ENCODE data around the gene BST1. TPM values are rescaled to one million over a fixed set of nuclear protein-coding genes. Genes with fewer than 3 reads are reported as not detected.

The BST1 gene
- total RNA-seq = 5.2 TPM

DNA sequence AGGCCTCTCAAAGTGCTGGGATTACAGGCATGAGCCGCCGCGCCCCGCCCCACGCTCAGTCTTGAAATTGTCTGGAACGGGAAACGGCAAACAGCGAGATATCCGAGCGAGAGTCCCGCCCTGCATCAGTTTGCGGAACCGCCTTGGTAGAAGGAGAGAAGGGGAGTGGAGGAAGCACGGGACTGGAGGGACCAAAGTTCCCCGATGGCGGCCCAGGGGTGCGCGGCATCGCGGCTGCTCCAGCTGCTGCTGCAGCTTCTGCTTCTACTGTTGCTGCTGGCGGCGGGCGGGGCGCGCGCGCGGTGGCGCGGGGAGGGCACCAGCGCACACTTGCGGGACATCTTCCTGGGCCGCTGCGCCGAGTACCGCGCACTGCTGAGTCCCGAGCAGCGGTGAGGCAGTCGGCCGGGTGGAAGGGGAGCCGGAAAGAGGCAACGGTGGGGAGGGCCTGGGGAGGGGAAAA lies at the start of gene BST1:
BST1 (plus strand) TSS at position 125 of the 463 bp plus-strand sequence; CDS start at position 205, 80 bp downstream.
- peaks cover 3 to 9% (median 5%) of the 10 kb centered on the region in 3 donors for H3K27me3 ChIP-seq (ENCODE audit: control insufficient read depth in 3 of 3, insufficient read depth in 3 of 3, low read length in 3 of 3)
- peaks cover 3 to 8% (median 4%) of the 10 kb centered on the region in 3 donors for H3K4me1 ChIP-seq (ENCODE audit: control insufficient read depth in 3 of 3, insufficient read depth in 3 of 3, low read length in 3 of 3)
- peak within 1 kb of the TSS in 2 of 3 donors; percentile 11 to 69 for H3K9ac ChIP-seq (ENCODE audit: low read depth in 1 of 3, low read length in 3 of 3)
- H3K9me3 ChIP-seq (ENCODE audit: control insufficient read depth in 3 of 3, low read length in 3 of 3) = no peaks in the 10 kb centered on the region
- no peak within 1 kb of the TSS for H3K27ac ChIP-seq (ENCODE audit: low read depth, low read length)
- no peaks in the 10 kb centered on the region for H3K36me3 ChIP-seq (ENCODE audit: control insufficient read depth in 3 of 3, insufficient read depth in 3 of 3, low read length in 3 of 3)
- H3K4me3 ChIP-seq (ENCODE audit: low read length in 3 of 3) = peak within 1 kb of the TSS; percentile 57 to 77 (median 72)

GRCh38 chr4:15653420-15653819 lies 49.4 kb upstream of the BST1 start:
- no peaks in the 10 kb centered on the region for H3K27me3 ChIP-seq (ENCODE audit: control insufficient read depth in 3 of 3, insufficient read depth in 3 of 3, low read length in 3 of 3)
- H3K9ac ChIP-seq (ENCODE audit: low read depth in 1 of 3, low read length in 3 of 3) = peak overlapping the region; percentile 87 to 90 (median 90)
- H3K4me1 ChIP-seq (ENCODE audit: control insufficient read depth in 3 of 3, insufficient read depth in 3 of 3, low read length in 3 of 3) = peaks cover 18 to 36% (median 29%) of the 10 kb centered on the region in 3 donors
- H3K27ac ChIP-seq (ENCODE audit: low read depth, low read length) = peak overlapping the region; percentile 99
- H3K4me3 ChIP-seq (ENCODE audit: low read length in 3 of 3) = peak overlapping the region; percentile 87 to 90 (median 89)
- no peaks in the 10 kb centered on the region for H3K36me3 ChIP-seq (ENCODE audit: control insufficient read depth in 3 of 3, insufficient read depth in 3 of 3, low read length in 3 of 3)
- H3K9me3 ChIP-seq (ENCODE audit: control insufficient read depth in 3 of 3, low read length in 3 of 3) = no peaks in the 10 kb centered on the region

DNA sequence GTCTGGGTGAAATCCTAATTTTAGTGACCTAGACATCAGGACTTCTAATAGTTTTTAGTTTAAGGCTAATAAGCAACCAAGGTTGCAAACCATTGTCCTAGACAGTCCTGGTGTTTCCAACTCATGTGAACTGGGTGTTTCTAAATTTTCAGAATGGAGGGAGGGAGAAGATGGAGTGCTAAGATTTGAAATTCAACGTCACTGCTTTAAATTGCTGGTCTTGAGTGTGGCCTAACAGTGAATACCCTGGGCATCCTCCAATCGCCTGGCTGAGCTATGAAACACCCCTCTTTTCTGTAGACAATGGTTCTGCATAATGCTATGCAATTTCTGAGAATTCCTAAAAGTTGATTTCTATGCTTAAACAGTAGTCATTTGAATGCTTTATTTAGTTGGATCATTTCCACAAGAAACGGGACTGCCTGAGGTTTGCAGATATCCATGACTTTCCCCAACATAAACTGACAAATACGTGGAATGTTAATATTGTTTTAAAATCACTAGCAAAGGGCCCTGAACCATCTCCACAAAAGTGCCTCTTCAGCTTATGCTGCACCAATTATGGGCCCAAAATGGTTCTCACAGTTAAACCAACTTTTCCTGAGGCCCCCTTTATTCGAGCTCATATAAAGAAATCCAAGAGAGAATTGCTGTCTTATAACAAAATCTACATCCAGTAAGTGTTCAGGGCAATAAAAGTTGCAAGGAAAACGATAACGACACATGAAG lies 48.8 kb upstream of the BST1 start:
- H3K9ac ChIP-seq (ENCODE audit: low read depth in 1 of 3, low read length in 3 of 3) = peak overlapping the region; percentile 87 to 90 (median 90)
- H3K4me3 ChIP-seq (ENCODE audit: low read length in 3 of 3) = peak overlapping the region; percentile 87 to 90 (median 89)
- peaks cover 18 to 36% (median 29%) of the 10 kb centered on the region in 3 donors for H3K4me1 ChIP-seq (ENCODE audit: control insufficient read depth in 3 of 3, insufficient read depth in 3 of 3, low read length in 3 of 3)

GRCh38 chr4:15654593-15655222 lies 48.2 kb upstream of the BST1 start:
- Histone ChIP-seq H3K4me1 (ENCODE audit: control insufficient read depth in 3 of 3, insufficient read depth in 3 of 3, low read length in 3 of 3) (peaks cover 18 to 35% (median 29%) of the 10 kb centered on the region in 3 donors), H3K9me3 (ENCODE audit: control insufficient read depth in 3 of 3, low read length in 3 of 3) (no peaks in the 10 kb centered on the region), H3K27me3 (ENCODE audit: control insufficient read depth in 3 of 3, insufficient read depth in 3 of 3, low read length in 3 of 3) (no peaks in the 10 kb centered on the region), H3K4me3 (ENCODE audit: low read length in 3 of 3) (peak overlapping the region; percentile 87 to 90 (median 89)), H3K36me3 (ENCODE audit: control insufficient read depth in 3 of 3, insufficient read depth in 3 of 3, low read length in 3 of 3) (no peaks in the 10 kb centered on the region), H3K9ac (ENCODE audit: low read depth in 1 of 3, low read length in 3 of 3) (peak overlapping the region; percentile 87 to 90 (median 90)), H3K27ac (ENCODE audit: low read depth, low read length) (peak overlapping the region; percentile 99)

More for the DNA sequence above, 48.8 kb upstream of the BST1 start:
- H3K27ac ChIP-seq (ENCODE audit: low read depth, low read length) = peak overlapping the region; percentile 99
- no peaks in the 10 kb centered on the region for H3K9me3 ChIP-seq (ENCODE audit: control insufficient read depth in 3 of 3, low read length in 3 of 3)
- no peaks in the 10 kb centered on the region for H3K27me3 ChIP-seq (ENCODE audit: control insufficient read depth in 3 of 3, insufficient read depth in 3 of 3, low read length in 3 of 3)
- no peaks in the 10 kb centered on the region for H3K36me3 ChIP-seq (ENCODE audit: control insufficient read depth in 3 of 3, insufficient read depth in 3 of 3, low read length in 3 of 3)

- H3K9ac ChIP-seq (ENCODE audit: low read depth in 1 of 3, low read length in 3 of 3) = peak within 1 kb of the TSS; percentile 89 to 99 (median 98)
- no peaks in the 10 kb centered on the region for H3K9me3 ChIP-seq (ENCODE audit: control insufficient read depth in 3 of 3, low read length in 3 of 3)
- peak within 1 kb of the TSS; percentile 89 to 93 (median 90) for H3K4me3 ChIP-seq (ENCODE audit: low read length in 3 of 3)
- H3K4me1 ChIP-seq (ENCODE audit: control insufficient read depth in 3 of 3, insufficient read depth in 3 of 3, low read length in 3 of 3) = peaks cover 18 to 30% (median 29%) of the 10 kb centered on the region in 3 donors
- H3K27me3 ChIP-seq (ENCODE audit: control insufficient read depth in 3 of 3, insufficient read depth in 3 of 3, low read length in 3 of 3) = no peaks in the 10 kb centered on the region
- H3K36me3 ChIP-seq (ENCODE audit: control insufficient read depth in 3 of 3, insufficient read depth in 3 of 3, low read length in 3 of 3) = no peaks in the 10 kb centered on the region
- peak within 1 kb of the TSS; percentile 99 for H3K27ac ChIP-seq (ENCODE audit: low read depth, low read length)
These were observed 47.4 kb upstream of the BST1 start, which contains the start of gene FBXL5 for GRCh38 chr4:15655223-15656037. Gene FBXL5, minus strand, starts transcription at chr4:15655357. Its CDS starts 70 bp downstream, at chr4:15655287.

- H3K4me3 ChIP-seq (ENCODE audit: low read length in 3 of 3) = peak overlapping the region; percentile 86 to 93 (median 90)
- H3K27ac ChIP-seq (ENCODE audit: low read depth, low read length) = peak overlapping the region; percentile 99
- no peaks in the 10 kb centered on the region for H3K36me3 ChIP-seq (ENCODE audit: control insufficient read depth in 3 of 3, insufficient read depth in 3 of 3, low read length in 3 of 3)
- H3K27me3 ChIP-seq (ENCODE audit: control insufficient read depth in 3 of 3, insufficient read depth in 3 of 3, low read length in 3 of 3) = no peaks in the 10 kb centered on the region
- peak overlapping the region; percentile 89 to 99 (median 98) for H3K9ac ChIP-seq (ENCODE audit: low read depth in 1 of 3, low read length in 3 of 3)
- no peaks in the 10 kb centered on the region for H3K9me3 ChIP-seq (ENCODE audit: control insufficient read depth in 3 of 3, low read length in 3 of 3)
- H3K4me1 ChIP-seq (ENCODE audit: control insufficient read depth in 3 of 3, insufficient read depth in 3 of 3, low read length in 3 of 3) = peaks cover 18 to 28% (median 24%) of the 10 kb centered on the region in 3 donors
These were observed 46.8 kb upstream of the BST1 start for GRCh38 chr4:15656038-15656470.

DNA sequence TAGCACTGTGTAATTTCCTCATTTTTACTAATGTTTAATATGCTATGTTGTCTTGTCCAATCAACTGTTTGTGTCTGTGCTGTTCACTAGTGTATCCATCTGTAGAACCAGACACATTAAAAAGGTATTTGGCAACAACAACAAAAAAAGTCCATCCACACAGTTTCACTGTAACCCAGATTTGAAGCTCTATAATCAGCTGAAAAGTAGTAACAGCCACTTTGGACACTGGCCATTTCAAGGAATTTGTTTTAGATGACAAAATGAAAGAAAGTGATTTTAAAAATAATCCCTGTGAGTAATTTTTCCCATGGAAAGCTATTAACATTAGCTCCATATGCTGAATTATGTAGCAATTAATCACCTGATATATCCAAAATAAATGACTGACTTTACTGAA lies 45.5 kb upstream of the BST1 start:
- Histone ChIP-seq H3K27me3 (ENCODE audit: control insufficient read depth in 3 of 3, insufficient read depth in 3 of 3, low read length in 3 of 3) (no peaks in the 10 kb centered on the region), H3K36me3 (ENCODE audit: control insufficient read depth in 3 of 3, insufficient read depth in 3 of 3, low read length in 3 of 3) (no peaks in the 10 kb centered on the region), H3K27ac (ENCODE audit: low read depth, low read length) (no peak overlapping the region), H3K9me3 (ENCODE audit: control insufficient read depth in 3 of 3, low read length in 3 of 3) (no peaks in the 10 kb centered on the region), H3K4me3 (ENCODE audit: low read length in 3 of 3) (no peak overlapping the region), H3K9ac (ENCODE audit: low read depth in 1 of 3, low read length in 3 of 3) (no peak overlapping the region), H3K4me1 (ENCODE audit: control insufficient read depth in 3 of 3, insufficient read depth in 3 of 3, low read length in 3 of 3) (peaks cover 13 to 19% (median 17%) of the 10 kb centered on the region in 3 donors)

- Histone ChIP-seq H3K27ac (ENCODE audit: low read depth, low read length) (no peak overlapping the region), H3K36me3 (ENCODE audit: control insufficient read depth in 3 of 3, insufficient read depth in 3 of 3, low read length in 3 of 3) (no peaks in the 10 kb centered on the region), H3K4me1 (ENCODE audit: control insufficient read depth in 3 of 3, insufficient read depth in 3 of 3, low read length in 3 of 3) (peaks cover 10 to 17% (median 12%) of the 10 kb centered on the region in 3 donors), H3K9ac (ENCODE audit: low read depth in 1 of 3, low read length in 3 of 3) (no peak overlapping the region), H3K27me3 (ENCODE audit: control insufficient read depth in 3 of 3, insufficient read depth in 3 of 3, low read length in 3 of 3) (no peaks in the 10 kb centered on the region), H3K9me3 (ENCODE audit: control insufficient read depth in 3 of 3, low read length in 3 of 3) (no peaks in the 10 kb centered on the region), H3K4me3 (ENCODE audit: low read length in 3 of 3) (no peak overlapping the region)
These were observed 44.6 kb upstream of the BST1 start for GRCh38 chr4:15658136-15658770.

DNA sequence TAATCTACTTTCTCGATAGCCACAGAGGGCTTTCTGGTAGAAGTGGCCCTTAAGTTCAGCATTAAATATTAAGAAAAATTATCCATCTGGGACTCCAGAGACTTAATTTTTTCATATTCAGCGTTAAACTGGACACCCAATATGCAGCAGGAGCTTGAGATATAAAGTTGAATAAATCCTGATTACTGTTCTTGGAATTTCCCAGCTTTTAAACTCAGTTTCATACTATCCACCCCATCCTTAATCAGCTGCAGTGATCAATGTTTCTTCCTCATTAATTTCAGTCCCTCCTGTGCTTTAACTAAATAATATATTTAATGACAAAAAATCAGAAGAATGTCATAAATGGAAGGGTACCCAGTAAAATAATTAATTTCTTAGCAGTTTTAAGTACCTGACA lies 44.1 kb upstream of the BST1 start:
- H3K9ac ChIP-seq (ENCODE audit: low read depth in 1 of 3, low read length in 3 of 3) = no peak overlapping the region
- no peak overlapping the region for H3K27ac ChIP-seq (ENCODE audit: low read depth, low read length)
- H3K36me3 ChIP-seq (ENCODE audit: control insufficient read depth in 3 of 3, insufficient read depth in 3 of 3, low read length in 3 of 3) = no peaks in the 10 kb centered on the region
- peaks cover 7 to 13% (median 8%) of the 10 kb centered on the region in 3 donors for H3K4me1 ChIP-seq (ENCODE audit: control insufficient read depth in 3 of 3, insufficient read depth in 3 of 3, low read length in 3 of 3)
- no peak overlapping the region for H3K4me3 ChIP-seq (ENCODE audit: low read length in 3 of 3)
- no peaks in the 10 kb centered on the region for H3K9me3 ChIP-seq (ENCODE audit: control insufficient read depth in 3 of 3, low read length in 3 of 3)
- H3K27me3 ChIP-seq (ENCODE audit: control insufficient read depth in 3 of 3, insufficient read depth in 3 of 3, low read length in 3 of 3) = no peaks in the 10 kb centered on the region
